Activated CD4-positive, CD25-positive, alpha-beta regulatory T cell (primary cell): ENCODE data around the gene DYNLT5.
"Not testable (repeated sequence)": the region's sequence is repeated elsewhere in the genome, so short reads cannot be mapped to it uniquely, and the experiment has no call there.

Experiments
- DNase-seq, 4 experiments: peaks; one replicate each; lab custom pipeline; 2025; lab: John Stamatoyannopoulos, UW

Gene DYNLT5, protein sequence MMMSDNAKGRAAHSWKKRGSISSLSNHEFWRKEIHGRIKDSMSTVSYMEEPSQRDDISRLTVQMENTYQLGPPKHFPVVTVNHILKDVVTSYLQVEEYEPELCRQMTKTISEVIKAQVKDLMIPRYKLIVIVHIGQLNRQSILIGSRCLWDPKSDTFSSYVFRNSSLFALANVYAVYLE

DNA sequence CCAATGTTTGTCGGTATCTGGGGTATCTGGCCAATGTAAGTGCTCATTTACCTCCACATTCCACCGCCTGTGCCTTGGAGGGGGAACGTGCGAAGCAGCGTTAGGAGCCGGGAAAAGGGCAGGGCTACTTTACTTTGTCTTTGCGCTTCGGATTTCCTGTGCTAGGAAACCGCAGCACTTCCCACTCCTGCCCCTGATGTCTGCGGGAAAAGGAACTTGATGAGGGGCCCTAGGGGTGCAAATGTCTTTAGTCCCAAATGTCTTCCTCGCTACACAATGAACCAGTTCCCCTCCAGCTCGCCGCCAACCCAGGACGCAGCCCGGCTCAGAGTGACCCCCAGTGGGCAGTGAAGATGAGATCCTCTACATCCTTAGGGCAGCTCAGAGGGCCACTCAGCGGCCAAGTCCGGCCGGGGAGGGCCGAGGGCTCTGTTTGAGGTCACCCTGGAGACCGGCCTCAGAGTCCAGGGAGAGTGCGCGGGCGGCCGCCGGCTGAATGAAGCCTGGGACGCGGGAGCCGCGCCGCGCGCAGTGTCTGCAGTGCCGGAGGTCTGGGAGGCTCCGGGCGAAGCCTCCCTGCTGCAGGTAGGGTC is at the start of gene DYNLT5:
DYNLT5 (plus strand) TSS at position 460 of the 593 bp plus-strand sequence. CDS start 2,200 bp downstream, outside the sequence.
- no peak for DNase-seq

DNA sequence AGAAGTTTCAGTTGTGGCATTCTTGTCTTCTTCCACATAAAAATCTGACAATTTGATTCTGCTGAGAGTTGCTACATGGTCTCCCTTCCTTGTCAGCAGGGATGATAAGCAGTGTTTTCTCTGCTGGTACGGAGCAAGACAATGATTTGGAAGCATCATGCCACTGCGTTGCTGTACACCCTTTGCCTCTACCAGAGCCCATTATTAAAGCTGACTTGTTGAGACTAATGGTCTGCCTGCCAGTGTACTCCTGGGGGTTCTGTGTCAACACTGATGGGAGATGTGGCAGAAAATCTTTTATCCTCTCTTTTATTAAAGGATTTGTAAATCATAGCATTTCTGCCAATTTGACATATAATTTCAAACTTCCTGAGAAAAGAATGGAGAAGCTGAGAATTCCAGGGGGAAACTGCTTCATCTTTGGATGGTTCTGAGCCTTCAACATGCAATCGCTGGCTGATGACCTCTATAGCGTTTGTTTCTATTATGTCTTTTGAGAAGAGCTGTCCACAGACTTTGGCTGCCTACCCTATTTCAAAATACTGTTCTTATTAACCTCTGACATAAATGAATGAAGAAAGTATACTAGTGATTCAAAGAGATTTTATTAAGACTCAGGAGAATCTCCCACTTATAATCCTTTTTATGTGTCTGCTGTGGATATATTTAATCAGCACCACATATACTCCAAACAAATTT is 47.9 kb upstream of the DYNLT5 start:
- no peak for DNase-seq

DNA sequence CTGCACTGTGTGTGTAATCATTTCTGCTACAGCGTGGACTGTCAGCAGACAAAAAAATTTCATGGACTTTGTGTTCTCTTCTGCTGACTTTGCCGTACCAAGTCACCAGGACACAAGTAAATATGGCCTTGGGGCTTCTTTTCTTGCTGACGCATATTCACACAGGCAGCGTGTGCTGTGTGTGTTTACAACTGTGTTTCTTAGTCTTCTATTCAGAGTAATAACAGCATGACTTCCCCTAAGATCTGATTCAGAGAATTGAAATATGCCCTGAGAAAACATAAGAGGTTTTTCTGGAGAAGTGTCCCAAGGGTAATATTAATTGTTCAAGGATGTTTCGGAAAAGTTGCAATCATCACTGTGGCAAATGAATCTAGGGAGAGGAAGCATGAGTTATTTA is 47.1 kb upstream of the DYNLT5 start:
- no peak for DNase-seq

- DNase-seq: no peak
Measured at GRCh38 chr1:66711420-66711819, 40.8 kb upstream of the DYNLT5 start.

DNA sequence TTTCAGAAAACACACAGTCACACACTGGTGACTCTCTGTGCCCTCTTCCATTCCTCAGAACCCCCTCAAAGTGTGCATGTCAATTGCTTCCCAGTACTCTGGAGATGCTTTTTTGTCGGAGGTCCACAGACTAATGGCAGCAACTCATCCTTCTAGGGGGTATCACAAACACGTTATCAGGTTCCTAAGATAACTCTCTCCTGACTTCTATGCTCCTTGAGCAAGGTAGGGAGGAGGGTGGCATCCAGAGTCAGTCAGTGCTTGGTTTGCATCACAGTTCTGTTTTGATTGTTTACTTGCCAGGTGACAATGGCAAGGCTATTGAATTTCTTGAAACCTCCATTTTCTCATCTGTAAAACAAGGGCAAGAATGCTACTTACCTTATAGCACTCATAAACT is 39.4 kb upstream of the DYNLT5 start:
- no peak for DNase-seq

DNA sequence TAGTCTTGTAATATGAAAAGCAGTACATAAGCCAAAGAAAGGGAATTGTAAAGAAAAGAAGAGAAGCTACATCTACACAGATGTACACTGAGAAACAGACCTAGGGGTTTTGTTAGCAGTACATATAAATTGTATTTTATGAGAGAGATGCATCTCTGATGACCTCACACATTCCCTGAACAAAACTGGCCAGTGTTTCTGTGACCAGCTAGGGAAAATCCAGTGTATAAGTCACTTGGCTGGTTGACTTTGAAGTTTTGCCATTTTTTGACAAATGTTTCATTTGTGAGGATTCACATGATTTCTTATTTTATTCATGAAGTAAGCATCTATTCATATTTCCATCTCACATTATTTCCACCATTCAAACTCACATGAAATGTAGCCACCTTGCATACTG is 28.3 kb upstream of the DYNLT5 start:
- DNase-seq: no peak

DNA sequence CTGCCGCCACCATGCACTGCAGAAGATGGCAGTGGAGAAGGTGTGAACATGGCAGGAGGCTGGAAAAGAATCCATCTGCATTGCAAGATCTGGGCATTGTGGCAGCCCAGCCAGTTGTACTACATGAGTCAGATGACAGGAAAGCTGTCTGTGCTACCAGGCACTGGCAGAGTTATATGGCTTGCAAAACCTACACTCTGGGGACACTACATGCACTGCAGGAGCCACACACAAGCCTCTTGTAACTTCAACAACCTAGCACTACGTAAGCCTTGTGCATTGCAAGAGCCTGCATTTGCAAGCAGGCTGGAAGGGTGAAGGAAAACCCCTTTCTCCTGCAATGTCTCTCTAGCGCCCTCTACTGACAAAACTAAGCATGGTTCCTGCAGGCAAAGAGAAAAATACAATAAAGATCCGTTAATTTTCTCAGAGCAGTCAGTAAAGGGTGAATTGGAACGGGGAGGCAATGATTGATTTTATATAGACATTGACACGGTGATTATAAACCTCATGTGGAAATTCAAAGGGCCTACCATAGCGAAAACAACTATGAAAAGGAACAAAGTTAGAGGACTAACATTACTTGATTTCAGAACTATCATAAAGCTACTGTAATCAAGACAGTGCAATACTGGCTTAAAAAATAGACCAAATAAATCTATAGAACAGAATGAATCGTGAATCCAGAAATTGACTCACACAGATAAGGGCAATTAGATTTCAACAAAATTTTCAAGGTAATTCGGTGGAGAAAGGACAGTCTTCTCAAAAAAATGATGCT is 26.2 kb upstream of the DYNLT5 start:
- peak in 2 of 4 experiments; percentile 5 to 17 for DNase-seq

DNA sequence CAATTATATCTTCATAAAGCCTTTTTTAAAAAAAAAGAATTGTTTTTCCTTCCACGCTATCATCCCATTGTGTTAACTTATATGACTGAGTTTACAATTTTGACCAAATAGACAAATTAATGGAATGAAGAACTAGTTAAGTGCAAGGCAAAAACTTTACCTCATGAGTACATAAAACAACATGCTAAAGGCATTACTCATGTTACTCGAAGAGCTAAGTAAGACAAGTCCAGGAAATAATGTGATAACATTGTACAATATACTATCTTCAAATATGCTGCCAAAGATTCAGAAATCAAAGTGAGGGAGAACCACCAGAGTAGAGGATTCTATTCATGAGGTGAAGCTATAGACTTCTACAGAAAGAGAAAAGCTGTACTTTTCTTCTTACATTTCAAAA is 24.2 kb upstream of the DYNLT5 start:
- no peak for DNase-seq

- DNase-seq: not testable (repeated sequence)
Measured at GRCh38 chr1:66728716-66729115, 23.5 kb upstream of the DYNLT5 start.

GRCh38 chr1:66729119-66729518 is 23.1 kb upstream of the DYNLT5 start:
- no peak for DNase-seq

DNA sequence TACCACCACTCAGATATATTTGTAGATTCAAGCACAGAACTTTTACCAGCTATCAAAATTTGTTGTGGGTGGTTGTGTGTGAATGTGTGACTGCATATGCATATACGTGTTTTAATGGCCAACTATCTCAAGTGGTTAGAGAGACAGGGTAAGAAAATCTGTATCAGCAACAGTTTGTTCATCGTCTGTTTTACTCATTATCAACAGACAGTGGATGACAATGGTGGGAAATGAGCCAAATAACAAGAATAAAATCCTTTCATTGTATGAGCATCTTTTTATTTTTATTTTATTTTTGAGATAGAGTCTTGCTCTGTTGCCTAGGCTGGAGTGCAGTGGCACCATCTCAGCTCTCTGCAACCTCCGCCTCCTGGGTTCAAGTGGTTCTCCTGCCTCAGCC is 22.7 kb upstream of the DYNLT5 start:
- DNase-seq: no peak

GRCh38 chr1:66730462-66730861 is 21.8 kb upstream of the DYNLT5 start:
- DNase-seq: no peak

- DNase-seq: no peak
Measured at GRCh38 chr1:66731170-66731865, 20.9 kb upstream of the DYNLT5 start.

GRCh38 chr1:66732407-66733166 is 19.7 kb upstream of the DYNLT5 start:
- DNase-seq: no peak

- no peak for DNase-seq
Measured at GRCh38 chr1:66733348-66734017, 18.8 kb upstream of the DYNLT5 start.

DNA sequence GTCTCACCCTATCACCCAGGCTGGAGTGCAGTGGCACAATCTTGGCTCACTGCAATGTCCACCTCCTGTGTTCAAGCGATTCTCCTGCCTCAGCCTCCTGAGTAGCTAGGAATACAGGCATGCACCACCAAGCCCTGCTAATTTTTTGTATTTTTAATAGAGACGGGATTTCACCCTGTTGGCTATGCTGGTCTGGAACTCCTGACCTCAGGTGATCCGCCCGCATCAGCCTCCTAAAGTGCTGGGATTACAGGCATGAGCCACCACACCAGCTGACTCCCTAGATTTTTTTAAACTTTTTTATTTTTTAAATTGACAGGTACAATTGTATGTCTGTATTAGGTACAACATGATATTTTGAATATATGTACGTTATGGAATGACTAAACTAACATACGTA is 17.7 kb upstream of the DYNLT5 start:
- not testable (repeated sequence) for DNase-seq

GRCh38 chr1:66737836-66738235 is 14.4 kb upstream of the DYNLT5 start:
- DNase-seq: no peak

DNA sequence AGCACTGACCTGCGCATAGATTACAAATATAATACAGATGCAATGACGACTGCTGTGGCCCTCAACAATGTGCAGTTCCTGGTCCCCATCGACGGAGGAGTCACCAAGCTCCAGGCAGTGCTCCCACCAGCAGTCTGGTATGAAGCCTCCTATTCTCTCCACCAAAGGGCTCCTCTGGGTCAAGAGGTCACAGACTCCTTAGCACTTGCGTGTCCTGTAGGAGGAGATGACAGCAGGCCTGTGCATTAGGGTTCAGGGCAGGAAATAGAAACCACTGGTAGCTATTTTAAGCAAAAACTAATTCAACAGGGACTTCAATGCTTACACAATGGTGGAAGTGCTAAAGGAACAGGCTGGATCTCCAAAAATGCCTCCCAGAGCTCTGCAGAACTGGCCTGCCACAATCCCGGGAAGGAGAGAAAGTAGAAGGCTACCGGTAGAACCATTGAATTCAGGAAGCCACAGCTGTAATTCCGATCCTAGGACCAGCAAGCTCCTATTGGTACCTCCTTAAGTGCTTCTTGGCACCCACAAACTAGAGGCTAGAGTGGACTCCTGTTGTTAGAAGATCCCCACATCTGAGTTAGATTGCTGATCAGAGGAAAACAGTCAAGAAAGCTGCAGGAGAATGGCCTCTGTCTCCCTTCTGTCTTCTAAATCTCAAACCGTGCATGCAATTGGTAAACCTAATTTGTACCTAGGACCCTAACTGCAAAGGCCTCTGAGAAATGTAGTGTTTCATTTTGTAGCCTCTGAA is 12.7 kb upstream of the DYNLT5 start:
- no peak for DNase-seq

DNA sequence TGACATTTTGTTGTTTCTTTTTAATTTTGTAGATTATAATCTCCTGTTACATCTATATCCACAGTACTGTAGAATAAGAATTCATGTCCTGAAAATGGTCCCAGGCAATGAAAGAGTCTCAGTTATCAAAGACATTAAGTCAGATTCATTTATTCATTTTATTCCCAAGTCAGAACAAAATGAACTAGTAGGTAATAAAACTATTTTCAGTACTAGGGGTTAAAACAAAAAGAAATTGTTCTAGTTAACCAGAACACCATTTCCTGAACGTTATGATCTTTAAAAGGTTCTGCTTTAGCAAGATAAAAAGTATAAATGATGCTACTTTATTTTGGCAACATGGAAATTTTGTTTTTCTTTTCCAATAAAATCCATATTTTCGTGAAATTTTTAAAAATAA is 6.8 kb upstream of the DYNLT5 start:
- no peak for DNase-seq

GRCh38 chr1:66747501-66747900 is 4.8 kb upstream of the DYNLT5 start:
- DNase-seq: no peak
